ENCODE results near the gene PTPRG.
A peak's percentile ranks its signal among the peaks of the same experiment; 100 is the strongest.

PTPRG gene

GRCh38 chr3:61841988-61842387 is 280.6 kb downstream of the PTPRG start:
- H3K9me3 Mint-ChIP-seq = no peaks in the 10 kb centered on the region
- H3K27ac Mint-ChIP-seq = no peak overlapping the region
- H3K4me1 Mint-ChIP-seq = peaks cover 32% of the 10 kb centered on the region
- peaks cover 5% of the 10 kb centered on the region for H3K27me3 Mint-ChIP-seq (ENCODE audit: low read depth, poor library complexity)
- H3K4me3 Mint-ChIP-seq = no peak overlapping the region
- no peak for DNase-seq
- no peak for TF ChIP-seq CTCF (IDR thresholded peaks at IDR 0.05)
- H3K36me3 Mint-ChIP-seq (ENCODE audit: low read depth) = peaks cover 23% of the 10 kb centered on the region

- H3K9me3 Mint-ChIP-seq = no peaks in the 10 kb centered on the region
- H3K27ac Mint-ChIP-seq = no peak overlapping the region
- H3K4me1 Mint-ChIP-seq = peaks cover 48% of the 10 kb centered on the region
- TF ChIP-seq CTCF (IDR thresholded peaks at IDR 0.05) = no peak
- peaks cover 18% of the 10 kb centered on the region for H3K36me3 Mint-ChIP-seq (ENCODE audit: low read depth)
- no peak overlapping the region for H3K4me3 Mint-ChIP-seq
- peaks cover 5% of the 10 kb centered on the region for H3K27me3 Mint-ChIP-seq (ENCODE audit: low read depth, poor library complexity)
- DNase-seq = no peak
Observed at GRCh38 chr3:61844346-61844745, 283.0 kb downstream of the PTPRG start.

GRCh38 chr3:61846488-61846887 is 285.1 kb downstream of the PTPRG start:
- Mint-ChIP-seq H3K4me1 (peaks cover 37% of the 10 kb centered on the region), H3K4me3 (no peak overlapping the region), H3K27ac (no peak overlapping the region), H3K27me3 (ENCODE audit: low read depth, poor library complexity) (peaks cover 5% of the 10 kb centered on the region), H3K36me3 (ENCODE audit: low read depth) (peaks cover 16% of the 10 kb centered on the region), H3K9me3 (no peaks in the 10 kb centered on the region)
- no peak for DNase-seq
- no peak for TF ChIP-seq CTCF (IDR thresholded peaks at IDR 0.05)

GRCh38 chr3:61847784-61848462 is 286.6 kb downstream of the PTPRG start:
- Mint-ChIP-seq H3K27ac (no peak overlapping the region), H3K27me3 (ENCODE audit: low read depth, poor library complexity) (peaks cover 5% of the 10 kb centered on the region), H3K9me3 (no peaks in the 10 kb centered on the region), H3K4me3 (no peak overlapping the region), H3K4me1 (peaks cover 38% of the 10 kb centered on the region), H3K36me3 (ENCODE audit: low read depth) (peaks cover 3% of the 10 kb centered on the region)
- DNase-seq = no peak
- TF ChIP-seq CTCF (IDR thresholded peaks at IDR 0.05) = no peak

GRCh38 chr3:61848885-61849284 is 287.5 kb downstream of the PTPRG start:
- Mint-ChIP-seq H3K9me3 (no peaks in the 10 kb centered on the region), H3K4me3 (no peak overlapping the region), H3K4me1 (peaks cover 48% of the 10 kb centered on the region), H3K27ac (peak overlapping the region; percentile 74), H3K36me3 (ENCODE audit: low read depth) (no peaks in the 10 kb centered on the region), H3K27me3 (ENCODE audit: low read depth, poor library complexity) (peaks cover 5% of the 10 kb centered on the region)
- DNase-seq = no peak
- no peak for TF ChIP-seq CTCF (IDR thresholded peaks at IDR 0.05)

GRCh38 chr3:61853912-61854311 is 292.5 kb downstream of the PTPRG start:
- no peak for TF ChIP-seq CTCF (IDR thresholded peaks at IDR 0.05)
- no peaks in the 10 kb centered on the region for H3K27me3 Mint-ChIP-seq (ENCODE audit: low read depth, poor library complexity)
- H3K27ac Mint-ChIP-seq = peak overlapping the region; percentile 57
- no peak overlapping the region for H3K4me3 Mint-ChIP-seq
- DNase-seq = no peak
- peaks cover 4% of the 10 kb centered on the region for H3K36me3 Mint-ChIP-seq (ENCODE audit: low read depth)
- no peaks in the 10 kb centered on the region for H3K9me3 Mint-ChIP-seq
- H3K4me1 Mint-ChIP-seq = peaks cover 36% of the 10 kb centered on the region

All from nephron progenitor cell (in vitro differentiated cells).